GM15510 (cell line): Measurements from ENCODE around the gene FCHSD2.

ENCODE experiments used
- POLR2A ChIP-seq: IDR thresholded peaks from 3 replicates; pipeline ENCODE4 v1.6.1; 2011; ENCODE audit warnings: borderline replicate concordance; ENCODE audit not compliant: insufficient read length; ENCODE audit errors: extremely low read depth

FCHSD2 gene

DNA sequence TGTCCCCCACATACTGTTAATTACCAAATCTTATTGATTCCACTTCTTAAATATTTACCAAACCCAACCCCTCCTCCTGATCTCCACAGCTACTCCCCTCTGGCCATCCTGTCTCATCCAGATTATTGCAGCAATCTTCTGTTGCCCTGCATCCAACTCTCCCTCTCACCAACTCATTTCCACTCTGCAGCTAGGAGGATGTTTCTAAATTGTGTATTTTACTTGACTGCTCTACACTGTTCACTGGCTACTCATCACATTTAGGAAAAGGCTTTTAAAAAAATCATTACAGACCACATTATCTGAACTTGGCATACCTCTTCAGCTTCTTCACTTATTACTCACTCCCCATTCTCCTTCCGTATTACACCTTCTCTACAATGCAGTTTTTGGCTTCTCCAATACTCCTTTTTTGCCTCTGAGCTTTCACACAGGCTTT is 210.0 kb downstream of the FCHSD2 start:
- TF ChIP-seq POLR2A = no peak

DNA sequence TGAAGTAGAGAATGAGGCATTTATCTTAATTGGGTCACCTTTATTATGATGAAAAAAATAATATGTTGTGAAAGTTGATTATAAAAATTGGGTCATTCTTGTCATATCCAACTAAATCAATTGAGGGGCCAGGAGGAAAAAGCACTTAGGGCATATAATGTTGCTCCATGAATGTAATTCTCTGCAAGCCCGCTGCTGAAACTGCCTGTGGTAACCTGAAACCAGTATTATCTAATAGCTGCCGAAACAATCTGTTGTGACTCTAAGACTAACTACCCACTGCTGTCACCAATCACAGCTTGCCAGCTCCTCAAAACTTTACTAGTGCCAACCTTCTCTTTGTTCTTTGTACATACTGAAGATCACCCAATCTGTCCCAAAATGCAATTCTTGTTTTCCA is 212.1 kb downstream of the FCHSD2 start:
- TF ChIP-seq POLR2A = no peak

DNA sequence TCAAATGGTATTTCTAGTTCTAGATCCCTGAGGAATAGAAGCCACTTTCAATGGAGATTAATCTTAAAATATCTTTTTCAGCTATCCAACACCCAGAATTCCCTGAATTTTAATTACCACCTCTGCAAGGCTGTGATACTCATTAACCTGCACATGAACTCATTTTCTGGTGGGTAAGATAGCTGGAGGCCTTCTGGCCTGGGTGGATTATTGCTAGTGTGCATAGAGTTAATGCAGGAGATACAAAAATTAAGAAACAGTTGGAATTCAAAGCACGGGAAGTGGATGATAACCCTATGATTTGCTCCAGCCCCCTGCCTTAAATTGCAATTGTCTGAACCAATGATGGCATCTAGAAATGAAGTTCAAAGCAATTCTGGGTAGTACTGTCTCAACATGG is 212.9 kb downstream of the FCHSD2 start:
- TF ChIP-seq POLR2A = no peak

DNA sequence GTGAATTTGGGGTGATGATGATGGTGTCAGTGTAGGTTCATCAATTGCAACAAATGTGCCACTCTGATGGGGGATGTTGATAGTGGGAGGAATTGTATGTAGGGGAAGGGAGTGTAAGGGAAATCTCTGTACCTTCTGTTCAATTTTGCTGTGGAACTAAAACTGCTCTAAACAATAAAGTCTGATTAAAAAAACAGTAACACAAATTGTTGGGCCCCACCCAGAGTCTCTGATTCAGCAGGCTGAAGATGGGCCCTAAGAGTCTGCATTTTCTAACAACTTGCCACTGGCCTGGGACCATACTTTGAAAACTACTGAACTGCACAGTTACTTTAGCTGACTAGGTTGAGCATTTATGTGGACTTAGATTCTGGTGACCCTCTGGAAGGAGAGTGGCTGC is 214.7 kb downstream of the FCHSD2 start:
- no peak for TF ChIP-seq POLR2A

DNA sequence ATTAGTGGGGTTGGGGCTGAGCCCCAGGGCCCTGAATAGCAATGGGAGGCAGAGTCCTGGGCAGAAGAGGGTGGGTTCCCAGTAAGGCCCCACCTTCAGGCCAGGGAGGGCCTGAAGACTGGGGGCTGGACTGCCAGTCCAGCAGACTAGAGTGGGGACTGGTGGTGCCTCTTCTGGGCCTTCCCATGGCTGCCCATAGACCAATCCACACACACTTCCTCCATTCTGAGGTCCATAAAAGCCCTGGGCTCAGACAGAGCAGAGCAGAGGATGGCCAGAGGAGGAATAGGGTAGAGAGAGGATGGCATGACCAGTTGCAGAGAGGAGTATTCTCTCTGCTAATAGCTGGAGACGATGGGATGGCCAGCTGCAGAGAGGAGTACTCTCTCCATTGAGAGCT is 216.0 kb downstream of the FCHSD2 start:
- no peak for TF ChIP-seq POLR2A

DNA sequence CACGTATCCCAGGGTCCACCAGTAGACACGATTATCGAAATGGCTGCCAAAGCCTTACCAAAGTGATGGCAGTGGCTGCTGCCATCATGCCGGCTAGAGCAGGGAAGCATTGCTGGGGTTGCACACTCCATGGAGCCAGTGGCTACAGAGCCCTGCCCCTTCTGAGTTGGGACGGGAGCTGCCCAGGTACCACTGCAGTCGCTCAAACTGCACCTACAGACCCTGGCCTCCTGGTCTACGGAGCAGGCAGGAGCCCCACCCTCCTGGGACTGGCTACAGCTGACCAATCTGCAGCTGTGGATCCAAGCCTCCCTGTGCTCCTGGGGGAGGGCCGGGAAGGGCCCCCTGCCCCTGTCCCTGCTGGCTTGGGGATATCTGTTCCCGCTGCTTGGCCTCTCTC is 216.5 kb downstream of the FCHSD2 start:
- no peak for TF ChIP-seq POLR2A

DNA sequence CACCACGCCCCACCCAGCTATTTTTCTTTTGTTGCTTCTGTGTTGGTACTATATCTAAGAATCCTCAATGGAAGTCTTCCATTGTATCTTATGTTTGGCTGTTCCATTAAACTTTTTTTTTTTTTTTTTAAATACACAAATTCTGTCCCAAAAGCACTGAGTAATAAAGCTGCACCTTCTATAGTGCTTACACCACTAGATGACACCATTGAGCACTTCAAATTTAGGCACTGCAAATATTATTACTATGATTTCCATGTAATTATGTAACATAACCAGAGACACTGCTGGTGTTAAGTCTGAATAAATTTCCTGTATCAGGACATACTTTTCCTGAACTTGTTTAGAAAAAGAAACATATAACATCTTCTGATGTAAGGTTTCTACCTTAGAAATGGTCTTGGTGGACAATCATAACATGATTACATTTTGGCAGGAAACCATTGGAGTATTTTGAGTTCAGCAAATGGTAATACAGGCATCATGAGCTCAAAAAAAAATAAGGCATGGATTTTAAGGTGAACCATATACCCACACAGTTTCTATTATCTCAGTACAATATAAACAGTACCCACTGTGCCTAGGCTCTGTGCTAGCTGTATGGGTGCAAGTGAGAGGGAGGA is 217.4 kb downstream of the FCHSD2 start:
- no peak for TF ChIP-seq POLR2A

DNA sequence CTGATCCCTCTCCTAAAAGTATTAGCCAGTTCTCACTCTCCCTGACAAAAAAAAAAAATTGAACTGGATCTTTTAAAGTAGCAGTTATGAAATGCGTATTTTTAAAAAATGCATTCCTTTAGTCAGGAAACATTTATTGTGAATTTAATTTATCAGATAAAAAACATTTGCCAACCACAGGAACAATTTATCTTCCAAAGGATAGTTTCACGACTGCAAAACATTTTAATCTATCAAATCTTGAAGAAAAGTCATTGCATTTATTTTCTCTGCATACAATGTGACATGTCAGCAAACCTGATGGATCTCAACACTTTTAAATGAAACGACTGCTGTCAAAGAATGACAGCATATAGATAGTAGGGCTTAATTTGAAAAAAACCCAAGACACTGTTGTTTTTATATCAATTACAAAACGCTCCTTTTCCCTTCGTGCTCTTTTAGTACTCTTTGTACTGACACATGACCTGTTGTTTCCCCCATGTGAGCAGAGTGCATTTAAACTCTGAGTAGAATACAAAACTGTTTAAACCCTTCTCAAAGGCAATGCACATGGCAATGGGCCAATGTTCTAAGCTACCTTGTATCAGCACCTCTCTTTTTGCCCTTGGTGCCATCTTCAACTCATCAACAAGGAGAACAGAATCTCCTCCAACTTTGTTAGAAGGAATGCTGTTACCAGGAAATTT is 220.9 kb downstream of the FCHSD2 start:
- TF ChIP-seq POLR2A = no peak

DNA sequence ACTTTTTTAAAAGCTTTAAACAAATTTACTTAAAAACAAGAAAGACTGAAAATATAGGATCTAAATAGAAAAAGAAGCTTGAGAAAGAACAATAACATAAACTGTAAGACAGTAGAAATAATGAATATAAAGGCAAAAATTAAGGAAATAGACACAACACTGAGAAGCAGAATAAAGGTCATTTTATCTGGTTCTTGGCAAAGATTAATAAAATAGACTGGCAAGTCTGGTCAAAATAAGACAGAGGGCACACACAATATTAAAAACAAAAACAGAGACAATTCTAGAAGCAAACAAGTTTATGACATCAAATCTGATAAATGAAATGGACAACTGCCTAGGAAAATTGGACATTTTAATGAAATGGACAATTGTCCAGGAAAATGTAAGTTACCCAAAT is 222.1 kb downstream of the FCHSD2 start:
- no peak for TF ChIP-seq POLR2A

DNA sequence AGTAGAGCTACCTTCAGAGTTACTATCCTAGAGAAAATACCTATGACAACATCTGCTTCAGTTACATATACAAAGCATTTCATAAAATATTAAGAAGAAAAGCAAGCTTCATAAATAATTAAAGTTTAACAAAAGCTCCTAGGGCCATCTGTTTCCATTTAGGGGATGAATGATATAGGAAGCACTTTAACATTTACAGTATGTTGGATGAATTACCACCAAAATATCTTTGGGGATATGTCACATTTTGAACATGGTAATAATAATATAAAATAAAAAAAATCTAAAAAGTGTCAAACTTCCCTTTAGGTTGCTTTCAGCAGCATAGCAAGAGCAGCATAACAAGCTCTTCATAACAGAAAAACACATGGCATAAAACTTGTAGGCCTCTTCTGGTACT is 223.3 kb downstream of the FCHSD2 start:
- no peak for TF ChIP-seq POLR2A

DNA sequence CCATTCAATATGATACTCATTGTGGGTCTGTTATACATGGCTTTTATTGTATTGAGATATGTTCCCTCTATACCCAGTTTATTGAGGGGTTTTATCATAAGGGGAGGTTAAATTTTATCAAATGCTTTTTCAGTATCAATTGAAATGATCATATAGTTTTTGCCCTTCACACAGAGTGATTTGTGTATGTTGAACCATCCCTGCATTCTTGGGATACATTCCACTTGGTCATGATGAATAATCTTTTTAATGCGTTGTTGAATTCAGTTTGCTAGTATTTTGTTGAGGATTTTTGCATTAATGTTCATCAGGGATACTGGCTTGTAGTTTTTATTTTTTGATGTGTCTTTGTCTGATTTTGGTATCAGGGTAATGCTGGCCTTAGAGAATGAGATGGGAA is 229.9 kb downstream of the FCHSD2 start:
- TF ChIP-seq POLR2A = no peak

DNA sequence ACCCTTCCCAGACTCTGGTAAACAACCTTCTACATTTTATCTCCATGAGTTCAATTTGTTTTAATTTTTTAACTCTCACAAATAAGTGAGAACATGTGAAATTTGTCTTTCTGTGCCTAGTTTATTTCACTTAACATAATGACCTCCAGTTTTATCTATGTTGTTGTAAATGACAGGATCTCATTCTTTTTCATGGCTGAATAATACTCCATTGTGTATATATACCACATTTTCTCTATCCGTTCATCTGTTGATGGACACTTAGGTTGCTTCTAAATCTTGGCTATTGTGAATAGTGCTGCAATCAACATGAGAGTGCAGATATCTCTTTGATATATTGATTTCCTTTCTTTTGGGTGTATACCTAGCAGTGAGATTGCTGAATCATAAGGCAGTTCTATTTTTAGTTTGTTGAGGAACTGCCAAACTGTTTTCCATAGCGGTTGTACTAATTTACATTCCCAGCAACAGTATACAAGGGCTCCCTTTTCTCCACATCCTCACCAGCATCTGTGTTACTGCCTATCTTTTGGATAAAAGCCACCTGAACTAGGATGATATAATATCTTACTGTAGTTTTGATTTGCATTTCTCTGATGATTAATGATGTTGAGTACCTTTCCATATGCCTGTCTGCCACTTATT is 234.0 kb downstream of the FCHSD2 start:
- TF ChIP-seq POLR2A = no peak

DNA sequence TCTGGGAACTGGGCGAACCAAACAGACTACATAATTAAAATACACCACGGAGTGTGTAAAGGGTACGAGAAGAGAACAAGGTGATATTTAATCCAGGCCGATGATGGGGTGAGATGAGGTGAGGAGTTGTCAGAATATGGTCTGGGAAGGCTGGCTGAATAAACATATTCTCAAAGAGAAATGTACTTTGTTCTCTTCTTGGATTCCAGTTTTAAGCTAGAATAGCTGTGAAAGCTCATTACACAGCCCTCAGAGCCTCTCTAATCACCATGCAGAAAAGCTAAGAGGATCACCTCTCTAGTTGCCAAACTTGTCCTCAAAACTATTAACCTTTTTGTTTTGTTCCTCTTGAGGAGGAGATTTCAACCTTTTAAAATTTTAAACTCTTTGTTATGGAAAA is 238.1 kb downstream of the FCHSD2 start:
- TF ChIP-seq POLR2A = no peak

DNA sequence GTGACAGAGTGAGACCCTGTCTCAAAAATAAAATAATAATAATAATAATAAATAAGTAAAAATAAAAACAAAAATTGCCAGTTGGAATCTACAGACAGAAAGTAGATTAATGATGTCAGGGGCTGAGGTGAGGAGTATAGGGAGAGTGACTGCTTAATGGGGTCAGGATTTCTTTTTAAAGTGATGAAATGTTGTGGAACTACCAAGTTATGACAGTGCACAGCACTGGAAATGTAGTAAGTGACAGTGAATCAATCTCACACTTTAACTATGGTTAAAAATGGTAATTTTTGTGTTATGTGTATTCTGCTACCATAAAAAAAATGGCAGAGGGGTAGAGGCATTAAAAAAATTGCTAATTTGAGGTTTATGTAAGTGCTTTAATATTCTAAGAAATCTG is 240.7 kb downstream of the FCHSD2 start:
- no peak for TF ChIP-seq POLR2A

DNA sequence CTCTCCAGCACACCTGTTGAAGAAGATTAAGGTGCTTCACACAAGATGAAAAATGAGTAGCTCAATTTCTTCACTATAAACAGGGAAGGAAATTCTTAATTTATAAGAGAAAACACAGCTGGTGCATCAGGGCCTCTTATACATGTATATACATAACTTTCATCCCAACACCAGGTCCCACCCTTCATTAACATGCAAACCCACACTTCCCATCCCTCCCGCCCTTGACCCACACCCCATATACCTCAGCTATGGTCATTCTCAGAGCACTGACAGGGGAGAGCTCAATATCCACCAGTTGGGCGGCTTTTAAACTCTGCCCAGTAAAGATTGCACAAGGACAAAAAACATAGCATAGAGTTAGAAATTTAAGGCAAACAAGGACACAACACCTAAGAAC is 242.1 kb downstream of the FCHSD2 start:
- TF ChIP-seq POLR2A = no peak

DNA sequence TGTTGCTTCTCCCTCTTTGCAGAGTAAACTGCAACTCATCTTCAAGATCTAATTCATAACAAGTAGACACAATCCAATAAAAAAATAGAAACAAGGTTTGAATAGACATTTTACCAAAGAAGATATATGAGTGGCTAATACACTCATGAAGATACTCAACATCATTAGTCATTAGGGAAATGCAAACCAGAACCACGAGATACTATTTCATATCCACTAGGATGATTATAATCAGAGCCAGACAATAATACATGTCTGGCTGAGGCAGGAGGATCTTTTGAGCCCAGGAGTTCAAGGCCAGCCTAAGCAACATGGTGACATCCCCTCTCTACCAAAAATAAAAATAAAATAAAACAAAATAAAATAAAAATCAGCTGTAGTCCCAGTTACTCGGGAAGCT is 242.9 kb downstream of the FCHSD2 start:
- TF ChIP-seq POLR2A = no peak
